Measurements from ENCODE around the gene TEX30. TPM values are rescaled to one million over a fixed set of nuclear protein-coding genes. Genes with fewer than 3 reads are reported as not detected.

The TEX30 gene
- total RNA-seq, result 7.0 and 9.5 TPM in 2 replicates

DNA sequence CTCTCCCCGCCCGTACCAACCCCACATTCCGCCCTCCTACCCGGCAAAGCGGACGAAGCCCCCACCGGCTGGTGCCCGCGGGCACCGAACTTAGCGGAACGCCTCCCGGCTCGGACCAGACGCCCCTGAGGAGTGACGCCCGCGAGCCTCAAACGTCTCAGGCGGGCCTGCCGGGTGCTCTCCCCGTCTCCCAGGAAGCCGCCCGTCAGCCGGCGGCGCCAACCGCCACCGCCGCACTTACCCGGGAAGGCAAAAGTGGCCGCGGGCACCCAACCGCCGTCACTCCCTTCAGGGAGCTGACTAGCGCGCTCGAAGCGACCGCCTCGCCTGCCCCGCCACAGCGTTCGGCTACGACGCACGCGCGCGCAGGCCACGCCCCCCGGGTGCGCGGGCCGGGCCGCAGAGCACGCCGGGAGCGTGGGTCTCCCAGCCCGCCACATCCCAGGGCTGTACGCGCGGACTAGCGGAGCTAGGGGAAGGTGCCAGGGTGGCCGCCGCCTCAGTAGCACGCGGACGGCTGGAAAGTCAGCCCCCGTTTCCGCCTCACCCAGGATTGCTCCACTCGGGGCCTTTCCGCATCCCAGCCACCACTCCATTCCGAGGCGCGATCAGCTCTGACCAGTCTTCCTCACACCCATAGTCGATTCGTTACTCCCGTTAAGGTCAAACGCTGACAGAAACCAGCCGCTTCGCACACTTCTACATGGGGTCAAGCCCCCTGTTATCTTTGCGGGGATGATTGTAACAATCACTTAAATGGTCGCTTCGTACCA, at the start of gene TEX30:
Gene TEX30, minus strand, starts transcription at position 346 of the 773 bp plus-strand sequence. CDS start 3,760 bp downstream, outside the sequence.

DNA sequence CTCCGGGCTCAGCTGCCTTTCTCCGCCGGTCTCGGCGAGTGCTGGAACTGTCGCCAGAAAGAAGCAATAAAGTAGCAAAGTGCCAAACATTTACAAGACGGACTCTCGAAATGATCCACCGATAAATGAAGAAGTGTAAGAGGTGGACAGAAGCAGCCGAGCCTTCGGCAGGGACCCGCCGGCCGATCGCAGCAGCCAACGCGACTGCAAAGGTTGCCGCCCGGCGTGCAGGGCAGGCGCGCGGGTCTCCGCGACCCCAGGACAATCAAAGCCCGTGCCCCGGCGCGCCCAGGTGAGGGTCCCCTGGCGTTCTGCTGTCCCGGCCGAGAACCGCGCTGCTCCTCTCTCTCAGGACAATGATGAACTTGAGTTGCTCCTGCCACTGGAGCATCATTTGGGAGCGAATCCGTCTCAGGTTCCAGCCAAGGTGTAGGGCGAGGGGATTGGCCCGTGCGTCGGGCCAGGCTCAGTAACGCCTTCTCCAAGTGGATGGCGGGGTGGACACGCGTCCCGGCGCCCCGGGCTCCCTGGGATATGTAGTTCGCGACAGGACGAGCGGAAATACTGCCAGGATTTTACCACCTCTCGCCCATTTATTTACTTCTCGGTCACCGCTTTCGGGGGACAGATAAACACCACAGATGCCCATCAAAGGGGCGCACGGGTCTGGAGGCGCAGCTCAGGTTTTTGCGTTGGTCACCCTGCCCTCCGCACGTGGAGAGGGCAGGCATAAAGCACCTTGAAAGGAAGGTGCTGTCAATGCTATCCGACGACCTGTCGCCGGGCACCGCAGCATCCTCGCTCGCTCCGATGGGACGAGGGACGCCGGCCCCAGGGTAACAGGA, 25.2 kb upstream of the TEX30 start, which contains the start of the genes BIVM and POGLUT2:
Gene BIVM, plus strand, starts transcription at position 539 of the 845 bp plus-strand sequence. CDS start 8,149 bp downstream, outside the sequence.
Gene POGLUT2, minus strand, starts transcription at position 396 of the 845 bp plus-strand sequence. Its CDS starts 306 bp downstream, at position 90.

Other genes starting within 250 kb of the TEX30 start
- 37.5 and 44.8 TPM in 2 replicates for gene TPP2, start 176.8 kb downstream of the TEX30 start, total RNA-seq
- not detected in 2 replicates for gene METTL21C, start 78.7 kb downstream of the TEX30 start, total RNA-seq
- 28.9 and 33.3 TPM in 2 replicates for gene POGLUT2, start 25.2 kb upstream of the TEX30 start, total RNA-seq
- 22.2 and 24.5 TPM in 2 replicates for gene BIVM, start 25.3 kb upstream of the TEX30 start, total RNA-seq
- gene ERCC5, start 72.2 kb upstream of the TEX30 start, total RNA-seq, result 51.3 and 55.5 TPM in 2 replicates

Data from smooth muscle cell of the pulmonary artery (primary cell).